ENCODE measurements around the gene A1CF.

Gene A1CF

GRCh38 chr10:50866317-50866716 lies 19.1 kb downstream of the A1CF start:
- DNase-seq (ENCODE audit: low read depth in 3 of 3) = no peak

GRCh38 chr10:50862719-50863118 lies 22.7 kb downstream of the A1CF start:
- DNase-seq (ENCODE audit: low read depth in 3 of 3) = no peak

GRCh38 chr10:50861370-50861769 lies 24.1 kb downstream of the A1CF start:
- no peak for DNase-seq (ENCODE audit: low read depth in 3 of 3)

GRCh38 chr10:50857579-50857978 lies 27.8 kb downstream of the A1CF start:
- DNase-seq (ENCODE audit: low read depth in 3 of 3) = no peak

- no peak for DNase-seq (ENCODE audit: low read depth in 3 of 3)
Measured at GRCh38 chr10:50855461-50855860, 30.0 kb downstream of the A1CF start.

- no peak for DNase-seq (ENCODE audit: low read depth in 3 of 3)
Measured at GRCh38 chr10:50855015-50855414, 30.4 kb downstream of the A1CF start.

GRCh38 chr10:50853557-50853956 lies 31.9 kb downstream of the A1CF start:
- DNase-seq (ENCODE audit: low read depth in 3 of 3) = no peak

- no peak for DNase-seq (ENCODE audit: low read depth in 3 of 3)
Measured at GRCh38 chr10:50851884-50852671, 33.3 kb downstream of the A1CF start.

- no peak for DNase-seq (ENCODE audit: low read depth in 3 of 3)
Measured at GRCh38 chr10:50850578-50851230, 34.7 kb downstream of the A1CF start.

GRCh38 chr10:50846753-50847152 lies 38.7 kb downstream of the A1CF start:
- no peak for DNase-seq (ENCODE audit: low read depth in 3 of 3)

- no peak for DNase-seq (ENCODE audit: low read depth in 3 of 3)
Measured at GRCh38 chr10:50837095-50837494, 48.3 kb downstream of the A1CF start.

GRCh38 chr10:50832171-50832751 lies 53.2 kb downstream of the A1CF start:
- no peak for DNase-seq (ENCODE audit: low read depth in 3 of 3)

- no peak for DNase-seq (ENCODE audit: low read depth in 3 of 3)
Measured at GRCh38 chr10:50830066-50830465, 55.4 kb downstream of the A1CF start.

- no peak for DNase-seq (ENCODE audit: low read depth in 3 of 3)
Measured at GRCh38 chr10:50824782-50825181, 60.6 kb downstream of the A1CF start.

GRCh38 chr10:50823789-50824188 lies 61.6 kb downstream of the A1CF start:
- no peak for DNase-seq (ENCODE audit: low read depth in 3 of 3)

GRCh38 chr10:50809596-50809995 lies 75.8 kb downstream of the A1CF start:
- DNase-seq (ENCODE audit: low read depth in 3 of 3) = no peak

GRCh38 chr10:50807851-50808776 lies 77.3 kb downstream of the A1CF start:
- no peak for DNase-seq (ENCODE audit: low read depth in 3 of 3)

- DNase-seq (ENCODE audit: low read depth in 3 of 3) = no peak
Measured at GRCh38 chr10:50805981-50806622, 79.3 kb downstream of the A1CF start.

GRCh38 chr10:50799595-50799994 lies 85.8 kb downstream of the A1CF start:
- no peak for DNase-seq (ENCODE audit: low read depth in 3 of 3)

- DNase-seq (ENCODE audit: low read depth in 3 of 3) = no peak
Measured at GRCh38 chr10:50798297-50798696, 87.1 kb downstream of the A1CF start.

GRCh38 chr10:50796693-50797092 lies 88.7 kb downstream of the A1CF start:
- DNase-seq (ENCODE audit: low read depth in 3 of 3) = no peak
